ENCODE results near the gene ME3. TPM values are rescaled to one million over a fixed set of nuclear protein-coding genes. Genes with fewer than 3 reads are reported as not detected.

The ME3 gene
- total RNA-seq, 1 donor from 2014 or later, result 99.0 TPM

DNA sequence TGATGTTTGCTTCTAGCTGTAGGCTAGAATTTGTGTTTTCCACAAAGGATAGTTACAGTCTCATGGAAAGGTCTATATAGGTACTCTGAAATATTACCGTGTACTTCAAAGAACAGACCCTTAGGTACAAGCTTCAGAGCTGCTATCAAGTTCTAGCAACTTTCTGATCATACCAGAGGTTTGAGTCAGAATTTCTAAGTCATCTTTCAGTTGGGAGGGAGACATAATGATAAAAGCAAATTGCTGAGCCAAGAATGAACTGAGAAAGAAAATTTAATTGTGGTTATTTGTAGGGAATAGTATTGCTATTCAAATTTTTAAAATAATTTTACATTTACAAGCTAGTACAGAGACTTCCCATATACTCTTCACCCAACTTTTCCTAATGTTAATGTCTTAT is 19.9 kb upstream of the ME3 start:
- no peak for DNase-seq

DNA sequence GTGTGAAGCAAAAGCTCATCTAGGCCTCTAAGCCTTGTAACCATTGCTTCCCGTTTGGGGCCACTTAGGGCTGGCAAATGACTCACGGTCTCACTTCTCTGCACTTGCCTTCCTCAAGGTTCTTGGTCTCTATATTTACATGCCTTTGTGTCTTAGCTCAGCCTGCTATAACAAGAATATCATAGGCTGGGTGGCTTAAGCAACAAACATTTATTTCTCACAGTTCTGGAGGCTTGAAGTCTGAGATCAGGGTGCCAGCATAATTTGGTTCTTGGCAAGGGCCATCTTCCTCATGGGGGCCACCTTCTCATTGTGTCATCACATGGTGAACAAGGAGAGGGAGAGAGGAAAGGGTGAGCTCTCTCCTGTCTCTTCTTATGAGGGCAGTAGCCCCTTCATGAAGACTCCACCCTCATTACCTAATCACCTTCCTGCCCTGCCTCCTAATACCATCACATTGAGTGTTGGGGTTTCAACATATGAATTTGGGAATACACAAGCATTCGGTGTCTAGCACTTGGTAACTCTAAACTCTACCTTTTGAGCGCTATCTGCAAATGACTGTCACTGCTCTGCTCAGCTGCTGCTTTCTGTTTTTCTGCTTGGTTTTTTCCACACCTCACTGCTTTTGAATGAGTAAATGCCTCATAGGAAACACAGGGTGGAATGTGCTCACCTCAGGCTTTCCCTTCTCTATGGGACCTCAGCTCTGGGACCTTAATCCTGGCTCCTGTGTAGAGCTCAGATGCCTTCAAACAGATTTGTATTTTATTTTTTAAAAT is 16.2 kb upstream of the ME3 start:
- DNase-seq, result no peak

DNA sequence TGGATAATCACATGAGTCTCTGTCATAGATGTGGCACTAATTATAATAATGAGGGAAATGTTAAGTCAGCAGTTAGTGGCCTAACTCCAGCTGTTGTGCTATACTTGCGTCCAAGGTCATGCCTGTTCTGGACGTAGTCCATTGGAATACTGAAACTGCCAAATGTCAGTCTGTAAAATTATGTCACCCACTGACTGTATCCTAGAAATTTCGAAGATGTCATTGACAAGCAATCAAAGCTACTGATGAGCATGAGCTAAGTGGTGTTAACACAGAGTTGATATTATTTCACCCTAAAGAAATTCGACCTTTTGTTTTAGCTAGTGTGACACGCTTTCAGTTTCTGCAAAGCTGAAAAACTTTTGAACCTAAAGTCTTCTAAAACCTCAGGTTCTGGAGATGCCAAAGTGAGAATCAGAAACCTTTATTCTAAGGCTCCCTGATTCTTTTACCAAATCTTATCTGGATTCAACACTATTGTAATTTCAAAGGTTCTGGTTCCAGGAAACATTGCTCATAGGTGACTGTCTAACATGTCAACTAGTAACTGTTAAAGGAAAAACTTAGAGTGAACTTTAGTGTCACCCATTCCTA is 14.9 kb upstream of the ME3 start:
- DNase-seq, result no peak

DNA sequence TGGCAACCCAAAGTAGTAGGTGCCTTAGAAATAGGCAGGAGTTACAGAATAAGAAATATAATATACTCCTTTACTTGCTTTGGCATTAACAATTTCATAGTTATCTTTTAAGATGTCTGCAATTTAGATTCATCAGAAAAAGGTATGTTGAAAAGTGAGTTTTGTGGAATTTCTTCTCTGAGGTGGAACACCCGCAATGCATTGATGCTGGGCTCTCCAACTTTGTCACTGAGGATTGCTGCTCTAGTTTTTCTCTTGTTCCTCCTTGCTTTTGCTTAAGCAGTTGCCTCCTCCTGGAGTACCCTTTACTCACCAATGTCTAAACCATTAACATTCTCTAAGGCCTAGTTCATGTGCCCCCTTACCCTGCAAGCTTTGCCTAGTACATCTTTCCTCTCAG is 14.1 kb upstream of the ME3 start:
- DNase-seq, result no peak

DNA sequence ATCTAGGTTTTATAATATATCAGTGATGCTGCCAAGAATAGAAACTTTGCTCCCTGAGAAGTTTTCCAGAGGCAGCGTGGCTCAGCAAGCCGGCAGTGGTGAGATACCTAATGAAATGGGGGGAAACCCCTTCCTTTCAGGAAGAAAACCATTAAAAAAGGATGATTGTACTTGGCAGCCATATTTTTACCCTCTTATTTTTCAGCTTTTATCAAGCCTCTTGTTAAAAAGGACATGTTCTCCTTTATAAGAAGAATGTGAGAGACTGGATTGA is 9.0 kb upstream of the ME3 start:
- DNase-seq, result no peak

DNA sequence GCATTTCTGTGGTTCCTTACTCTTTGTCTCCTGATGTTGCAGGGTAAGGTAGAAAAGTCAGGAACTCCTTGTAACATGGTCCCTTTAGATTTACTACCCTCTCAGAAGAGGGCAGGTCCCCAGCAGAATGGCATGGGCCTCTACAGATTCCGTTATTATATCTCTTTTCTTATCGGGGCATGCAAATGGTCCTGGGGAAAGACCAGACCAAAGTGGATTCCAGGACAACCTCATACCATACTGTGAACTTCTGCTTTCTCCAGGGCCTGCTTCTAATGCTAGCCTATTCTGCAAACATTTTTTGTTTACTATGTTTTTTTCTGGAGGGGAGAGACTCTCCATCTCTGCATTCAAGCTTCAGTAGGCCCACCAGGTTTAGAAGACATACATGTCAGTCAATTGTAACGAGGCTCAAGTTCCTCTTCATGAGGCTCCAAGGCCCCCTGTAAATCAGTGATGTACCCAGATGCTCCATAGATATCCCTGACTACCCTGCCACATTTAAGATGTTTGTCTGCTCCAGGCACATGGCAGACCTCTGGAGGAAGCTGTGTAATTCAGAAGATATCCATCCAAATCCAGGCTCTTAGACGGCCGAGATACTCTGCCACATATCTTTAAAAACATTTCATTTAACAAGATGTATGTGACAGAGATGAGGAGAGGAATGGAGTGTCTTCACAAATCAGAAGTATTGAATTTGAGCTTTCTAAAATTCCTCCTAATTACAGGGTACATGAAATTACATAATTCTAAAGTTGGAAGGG is 8.5 kb upstream of the ME3 start:
- DNase-seq, result no peak

DNA sequence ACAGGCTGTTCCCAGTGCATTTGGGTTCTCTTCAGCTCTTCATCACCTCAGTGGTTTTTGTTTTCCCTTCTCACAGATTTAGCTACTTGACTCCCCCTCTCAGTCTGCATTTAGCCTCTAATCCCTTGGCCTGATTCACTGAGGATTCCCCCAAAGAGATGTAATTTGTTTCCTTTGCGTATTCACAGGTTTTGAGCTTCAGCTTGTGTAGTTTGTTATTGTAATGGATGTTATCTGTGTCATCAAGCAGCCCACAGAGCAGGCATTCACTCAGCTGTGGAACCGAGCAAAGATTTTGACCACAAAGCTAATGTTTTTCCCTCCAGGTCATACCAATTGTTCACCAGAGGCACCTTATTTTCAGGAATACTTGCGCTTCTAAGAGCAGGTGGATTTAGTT is 6.4 kb upstream of the ME3 start:
- DNase-seq, result no peak

DNA sequence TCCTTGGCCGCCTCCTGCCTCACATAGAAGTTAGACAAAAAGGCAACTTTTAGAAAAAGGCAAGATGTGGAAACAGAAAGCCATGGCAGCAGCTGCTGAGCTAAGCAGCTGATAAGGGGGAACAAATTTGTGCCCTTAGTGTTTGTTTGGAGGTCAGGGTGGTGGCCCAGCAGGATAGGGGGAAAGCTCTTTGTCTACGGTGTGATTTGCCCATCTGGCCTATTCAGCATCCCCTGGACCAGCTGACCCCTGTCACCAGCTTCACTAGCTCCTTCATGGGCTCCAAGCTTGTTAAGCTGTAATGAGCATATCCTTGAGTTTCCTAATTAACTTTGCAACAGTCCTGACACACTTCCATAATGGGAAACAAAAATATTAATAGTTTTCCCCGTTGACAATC is 5.9 kb upstream of the ME3 start:
- DNase-seq, result no peak

DNA sequence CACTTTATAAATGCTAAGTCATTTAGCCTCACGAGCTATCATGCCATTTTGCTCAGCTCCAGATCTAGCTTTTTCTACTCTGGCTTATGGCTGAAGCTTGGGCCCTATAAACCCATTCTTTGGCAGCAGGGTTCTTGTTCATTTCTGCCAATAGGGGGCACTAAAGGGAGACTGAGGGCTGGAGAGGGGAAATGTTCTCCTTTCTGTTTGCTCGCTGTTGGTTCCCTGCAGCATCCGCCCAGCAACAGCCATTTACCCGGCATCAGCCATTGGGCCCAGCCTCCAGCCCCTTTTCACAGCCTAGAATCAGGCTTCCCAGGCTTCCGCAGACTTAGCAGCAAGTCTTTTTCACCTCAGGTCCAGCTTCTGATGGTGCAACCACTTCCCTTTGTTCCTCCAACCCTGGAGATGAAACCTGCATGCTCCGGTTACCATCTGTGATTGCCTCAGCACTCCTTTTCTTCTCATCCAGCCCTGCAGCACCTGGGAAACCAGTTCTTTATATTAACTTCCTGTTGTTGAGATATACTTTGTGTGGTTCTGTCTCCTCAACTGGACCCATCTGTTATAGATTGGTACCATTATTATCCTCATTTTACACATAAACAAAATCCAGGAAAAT is 4.2 kb upstream of the ME3 start:
- no peak for DNase-seq

DNA sequence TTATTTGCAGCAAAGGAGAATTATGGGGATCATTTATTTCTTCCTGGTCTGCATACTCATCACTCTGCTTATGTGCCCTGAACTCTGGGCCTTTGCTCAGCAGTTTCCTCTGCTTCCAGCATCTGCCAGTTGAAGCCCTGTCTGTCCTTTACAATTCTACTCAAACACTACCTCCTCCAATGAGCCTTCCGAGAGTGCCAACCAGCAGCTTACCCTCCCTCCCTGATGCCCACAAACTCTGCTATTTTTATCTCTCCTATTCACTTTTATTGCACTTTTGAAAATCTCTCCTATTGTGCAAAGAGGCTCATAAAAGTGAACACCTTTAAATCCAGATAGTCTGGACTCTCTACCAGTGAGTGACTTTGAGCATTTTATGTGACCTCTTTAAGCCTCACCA is 3.6 kb upstream of the ME3 start:
- DNase-seq, result no peak

DNA sequence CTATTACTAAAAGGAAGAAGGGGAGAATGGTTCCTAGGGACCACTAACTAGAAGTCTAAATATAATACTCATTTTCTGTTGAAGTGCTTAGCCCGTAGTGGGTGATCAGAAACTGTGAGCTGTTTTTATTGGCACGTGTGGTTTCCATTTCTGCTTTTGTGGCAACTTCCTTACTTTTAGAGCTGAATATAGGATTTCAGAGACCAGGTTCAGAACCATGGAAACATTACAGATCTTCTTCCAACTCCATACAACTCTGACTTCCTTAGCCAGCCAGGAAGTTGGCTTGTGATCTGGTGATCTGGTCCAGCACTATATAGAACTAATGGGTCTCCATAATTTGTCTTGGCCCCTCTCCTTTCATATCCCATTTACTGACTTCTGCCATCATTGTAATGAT is 2.6 kb upstream of the ME3 start:
- no peak for DNase-seq

DNA sequence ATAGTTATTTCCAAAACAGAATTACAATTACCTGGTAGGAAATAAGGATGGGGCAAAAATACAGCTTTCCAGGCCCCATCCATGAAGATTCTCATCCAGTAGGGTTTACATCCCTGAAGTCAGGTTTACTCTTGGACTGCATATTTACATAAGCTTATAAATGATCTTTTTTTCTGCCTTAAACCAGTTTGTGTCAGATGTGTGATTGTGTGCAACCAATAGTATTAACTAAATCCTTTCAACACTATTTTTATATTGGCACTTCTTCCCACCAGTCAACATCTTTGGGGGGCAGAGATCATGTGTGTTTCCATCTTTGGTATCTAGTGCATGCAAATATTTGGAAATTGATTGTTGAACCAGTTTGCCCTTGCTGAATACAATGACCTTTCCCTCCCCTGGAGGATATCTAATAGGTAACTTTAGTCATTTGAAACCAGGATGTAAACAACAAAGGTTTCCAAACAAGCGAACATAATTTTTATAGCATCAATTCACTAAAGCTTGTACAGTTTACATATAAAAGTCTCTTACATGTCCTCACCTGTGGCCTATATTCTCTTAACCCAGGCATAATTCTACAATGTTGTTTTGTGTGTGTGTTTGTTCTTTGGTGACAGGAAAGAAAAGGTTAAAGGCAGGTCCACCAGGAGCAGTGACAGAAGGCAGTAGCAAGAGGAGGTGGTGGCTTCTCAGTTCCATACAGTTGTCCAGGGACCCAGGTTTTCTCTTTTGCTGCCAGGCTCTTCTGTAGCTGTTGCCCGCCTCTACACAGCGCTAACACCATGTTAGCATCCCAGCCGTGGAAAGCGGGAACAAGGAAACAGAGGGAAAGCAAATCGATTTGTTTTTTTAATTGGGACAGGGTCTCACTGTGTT is 1.7 kb upstream of the ME3 start:
- no peak for DNase-seq

DNA sequence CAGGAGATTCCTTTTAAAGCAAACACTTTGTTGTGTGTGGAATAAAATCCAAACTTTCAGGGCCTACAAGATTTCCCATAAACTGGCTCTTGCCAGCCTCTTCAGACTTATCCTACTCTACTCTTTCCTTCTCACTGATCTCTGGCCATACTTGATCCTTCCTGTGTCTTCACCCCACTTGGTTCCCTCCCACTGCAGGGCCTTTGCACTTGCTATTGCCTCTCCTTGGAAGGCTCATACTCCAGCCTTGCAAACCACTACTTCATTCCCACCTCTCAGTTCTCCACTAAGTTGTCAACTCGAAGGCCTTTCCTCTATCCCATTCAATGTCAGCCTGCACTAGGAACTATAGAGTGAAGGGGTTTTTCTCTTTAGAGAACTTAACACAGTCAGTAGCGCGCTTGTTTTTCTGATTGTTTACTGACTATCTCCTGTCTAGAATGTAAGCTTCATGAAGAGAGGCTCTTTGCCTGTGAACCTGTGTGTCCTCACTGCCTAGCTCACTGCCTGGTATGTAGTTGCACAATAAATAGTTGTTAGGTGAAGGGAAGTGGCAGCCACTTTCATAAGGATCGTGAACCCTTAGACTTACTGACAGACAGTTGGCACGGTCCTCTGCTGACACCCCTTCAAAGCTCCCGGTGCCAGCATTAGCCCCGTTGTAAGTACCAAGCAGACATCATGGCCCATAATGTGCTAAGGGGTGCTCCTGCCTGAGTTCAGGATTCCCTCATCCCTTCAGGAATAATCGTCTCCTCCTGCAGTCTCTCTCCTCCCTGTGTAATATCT is 833 bp upstream of the ME3 start:
- no peak for DNase-seq

DNA sequence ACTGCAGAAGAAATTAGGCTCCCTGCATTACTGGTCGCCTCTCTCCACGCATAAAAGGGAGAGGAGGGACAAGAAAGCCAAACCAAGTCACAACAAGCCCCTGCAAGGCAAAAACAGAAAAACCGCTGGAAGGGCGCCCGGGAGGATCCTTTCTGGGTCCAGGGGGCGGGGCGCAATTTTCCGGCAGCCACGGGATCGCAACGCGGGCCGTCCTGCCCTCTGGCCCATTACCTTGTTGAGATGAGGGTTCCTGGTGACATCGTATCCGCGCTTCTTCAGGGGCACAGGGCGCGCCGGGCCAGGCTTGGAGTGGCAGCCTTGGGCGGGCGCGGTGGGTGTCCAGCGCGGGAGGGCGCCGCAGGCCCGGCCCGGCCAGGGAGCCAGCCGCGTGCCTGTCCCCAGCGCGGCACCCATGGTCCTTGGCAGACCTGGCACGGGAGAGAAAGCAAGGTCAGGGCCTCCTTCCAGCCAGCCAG is 847 bp downstream of the ME3 start:
- peak; percentile 25 for DNase-seq

DNA sequence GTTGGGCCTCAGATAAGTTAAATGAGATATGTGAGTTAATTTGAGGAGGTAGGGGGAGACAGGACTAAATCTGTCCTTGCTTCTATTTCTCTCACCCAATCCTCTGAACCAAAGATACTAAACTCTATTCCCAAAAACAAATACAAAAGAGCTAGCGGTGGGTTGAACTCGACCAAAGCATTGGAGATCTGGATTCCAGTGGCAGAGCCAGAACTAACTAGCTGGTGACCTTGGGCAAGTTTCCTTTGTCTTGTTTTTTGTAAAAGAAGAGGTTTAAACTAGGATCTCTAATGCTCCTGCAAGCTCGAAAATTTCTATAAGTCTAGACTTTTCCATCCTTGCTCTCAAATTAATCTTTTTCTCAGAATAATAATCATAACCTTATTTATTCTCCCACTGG is 1.5 kb downstream of the ME3 start:
- DNase-seq, result no peak

DNA sequence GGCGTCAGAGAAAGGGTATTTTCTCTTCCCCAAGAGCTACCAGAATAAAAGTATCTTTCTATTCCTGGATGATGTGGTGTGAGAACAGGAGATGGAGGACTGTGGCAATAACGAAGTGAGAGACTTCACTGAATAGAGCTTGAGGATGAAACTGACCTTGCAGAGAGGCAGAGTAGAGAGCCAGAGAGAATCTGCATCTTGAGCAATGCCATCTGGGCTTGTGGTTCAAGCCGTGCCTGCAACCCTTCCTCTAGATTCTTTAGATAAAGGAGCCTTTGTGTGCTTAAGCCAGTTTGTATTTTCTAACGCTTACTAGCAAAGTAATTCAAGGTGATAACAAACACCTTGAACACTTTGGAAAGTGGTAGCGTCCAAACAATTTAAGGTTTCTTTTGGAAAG is 2.2 kb downstream of the ME3 start:
- DNase-seq, result no peak

DNA sequence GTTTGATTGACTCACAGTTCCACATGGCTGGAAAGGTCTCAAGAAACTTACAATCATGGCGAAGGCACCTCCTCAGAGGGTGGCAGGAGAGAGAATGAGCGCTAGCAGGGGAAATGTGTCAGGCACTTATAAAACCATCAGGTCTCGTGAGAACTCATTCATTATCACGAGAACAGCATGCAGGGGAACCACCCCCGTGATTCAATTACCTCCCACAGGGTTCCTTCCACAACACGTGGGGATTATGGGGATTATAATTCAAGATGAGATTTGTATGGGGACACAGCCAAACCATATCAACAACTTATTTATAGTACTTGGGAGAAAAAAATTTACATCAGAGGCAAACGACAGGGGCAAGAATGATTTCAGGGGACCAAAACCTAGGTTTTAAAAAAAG is 3.0 kb downstream of the ME3 start:
- DNase-seq, result no peak

DNA sequence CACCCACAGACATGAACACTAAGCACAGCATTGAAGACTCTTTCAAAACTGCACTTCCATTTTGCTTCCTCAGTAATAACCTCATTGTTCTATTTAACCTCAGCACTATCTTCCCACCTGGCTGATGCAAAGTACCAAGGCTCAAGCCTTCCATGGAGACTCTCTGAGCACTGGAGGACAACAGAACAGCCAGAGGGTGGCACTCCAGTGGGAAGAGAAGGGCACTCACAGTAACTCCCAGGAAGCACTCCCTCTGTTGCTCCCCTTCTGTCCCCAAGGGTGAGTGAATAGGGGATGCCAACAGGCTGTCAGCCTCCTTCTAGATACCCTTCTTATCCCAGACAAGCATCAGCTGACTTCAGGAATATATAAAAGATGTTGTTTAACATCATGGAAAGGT is 3.5 kb downstream of the ME3 start:
- DNase-seq, result no peak

DNA sequence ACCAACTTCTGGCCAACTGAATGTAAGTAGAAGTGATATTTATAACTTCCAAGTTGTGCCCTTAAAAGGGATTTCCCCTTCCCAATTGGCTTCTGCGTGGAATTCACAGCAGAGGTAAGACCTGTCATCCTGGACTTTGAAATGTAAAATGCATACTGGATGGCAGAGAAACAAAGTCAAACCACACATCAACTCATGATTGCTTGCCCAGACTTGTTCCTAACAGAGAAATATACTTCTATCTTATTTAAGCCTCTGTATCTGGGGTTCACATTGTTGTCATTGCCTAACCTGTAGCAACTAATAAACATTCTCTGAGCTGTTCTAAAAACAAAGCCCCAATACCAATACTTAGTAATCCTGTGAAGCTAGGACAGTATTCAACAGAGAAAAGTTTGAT is 6.2 kb downstream of the ME3 start:
- DNase-seq, result no peak

DNA sequence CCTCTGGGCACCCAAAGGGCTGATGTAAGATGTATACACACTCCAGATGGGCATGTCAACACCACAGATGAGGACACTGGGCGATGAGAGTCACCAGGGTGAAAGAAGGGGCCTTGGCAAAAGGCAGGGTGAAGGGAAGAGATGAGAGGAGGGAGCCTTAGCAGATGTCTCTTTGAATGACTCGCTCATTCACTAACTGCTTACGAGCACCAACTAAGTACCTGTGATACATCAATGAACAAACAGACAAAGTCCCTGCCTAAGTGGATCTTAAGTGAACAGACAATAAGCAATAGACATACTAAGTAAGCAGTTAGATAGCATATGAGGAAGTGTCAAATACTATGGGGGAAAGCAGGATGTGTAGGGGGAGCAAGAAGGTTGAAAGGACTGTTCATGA is 7.5 kb downstream of the ME3 start:
- DNase-seq, result no peak

DNA sequence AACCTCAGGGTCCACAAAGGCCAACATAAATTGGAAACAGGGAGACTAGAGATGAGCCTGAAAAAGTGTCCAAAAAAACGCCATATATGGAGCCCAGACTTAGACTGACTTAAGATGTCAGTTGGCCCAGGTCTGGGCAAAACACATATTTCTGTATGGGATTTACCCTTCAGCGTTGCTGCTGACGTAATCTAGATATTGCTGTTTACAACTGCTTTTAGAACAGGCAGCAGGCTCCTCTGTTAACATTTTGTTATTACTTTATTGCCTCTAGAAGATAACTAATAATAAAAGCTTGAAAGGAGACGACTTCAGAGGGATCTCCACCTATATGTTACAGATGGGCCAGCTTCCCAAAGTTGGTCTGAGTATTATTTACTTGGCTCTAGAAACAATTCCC is 8.7 kb downstream of the ME3 start:
- DNase-seq, result no peak

DNA sequence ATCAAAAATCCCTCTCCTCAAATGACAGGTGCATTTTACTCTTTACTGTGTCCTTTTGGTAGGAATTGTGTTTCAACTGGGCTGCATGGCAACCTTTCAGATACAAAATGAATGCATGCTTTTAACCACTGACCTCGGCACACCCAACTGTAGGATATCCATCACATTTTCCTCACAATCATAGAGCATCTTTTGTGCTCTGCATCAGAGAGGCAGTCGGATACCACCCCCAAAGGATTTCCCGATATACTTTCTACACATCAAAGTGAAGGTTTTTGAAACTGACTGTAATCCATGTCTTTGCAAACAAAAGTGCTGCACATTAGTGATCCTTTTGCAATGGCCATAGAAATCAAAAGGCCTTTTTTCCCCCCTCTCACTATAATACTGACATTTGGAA is 9.1 kb downstream of the ME3 start:
- no peak for DNase-seq

Measured in occipital lobe (tissue), 2 donors.